Measurements from ENCODE around the gene ATG9A.

GRCh38 chr2:219234331-219234730 is 4.9 kb upstream of the ATG9A start:
- TF ChIP-seq CTCF (IDR thresholded peaks at IDR 0.05; ENCODE audit: low read depth, low read length) (no peak), POLR2A (IDR thresholded peaks at IDR 0.05; ENCODE audit: extremely low read depth, insufficient read length) (no peak), MAX (IDR thresholded peaks at IDR 0.05; ENCODE audit: low read depth, low read length) (no peak)
